Right renal cortex interstitium (tissue), 3 donors: ENCODE results near the gene TLE1. TPM values are rescaled to one million over a fixed set of nuclear protein-coding genes. Genes with fewer than 3 reads are reported as not detected.
A peak's percentile ranks its signal among the peaks of the same experiment; 100 is the strongest.
"Not testable (repeated sequence)": the region's sequence is repeated elsewhere in the genome, so short reads cannot be mapped to it uniquely, and the experiment has no call there.

Experiments
- DNase-seq, 3 donors: peaks; one replicate each; pipeline ENCODE4 v3.0.0-alpha.2; 2013; ENCODE audit warnings: low read depth in 3 of 3, low spot score in 2 of 3
- polyA plus RNA-seq, 3 donors: library from polyadenylated mRNA; unstranded; fragments of 120-200 nt; gene quantifications; one replicate each; pipeline ENCODE4 v1.2.1, GENCODE V29; 2013; ENCODE audit not compliant: insufficient read length in 3 of 3

Gene TLE1
- 10 to 100 TPM; 64.8 to 69.2 (median 65.4) TPM for polyA plus RNA-seq

GRCh38 chr9:81689343-81690175, at the start of gene TLE1:
TLE1 (minus strand) TSS chr9:81689547; CDS start chr9:81688240, 1,307 bp downstream.
- DNase-seq: peak; percentile 98 to 99 (median 98)

GRCh38 chr9:81737871-81738507, 48.6 kb upstream of the TLE1 start:
- no peak for DNase-seq

GRCh38 chr9:81730498-81730897, 41.2 kb upstream of the TLE1 start:
- not testable (repeated sequence) for DNase-seq

- no peak for DNase-seq
These were observed 39.8 kb upstream of the TLE1 start for GRCh38 chr9:81729135-81729534.

GRCh38 chr9:81724242-81724889, 35.0 kb upstream of the TLE1 start:
- DNase-seq: peak; percentile 82 to 86 (median 82)

- DNase-seq: no peak
These were observed 32.9 kb upstream of the TLE1 start for GRCh38 chr9:81722277-81722676.

GRCh38 chr9:81720450-81721086, 31.2 kb upstream of the TLE1 start:
- no peak for DNase-seq

- DNase-seq: no peak
These were observed 30.6 kb upstream of the TLE1 start for GRCh38 chr9:81719972-81720371.

GRCh38 chr9:81718244-81718643, 28.9 kb upstream of the TLE1 start:
- no peak for DNase-seq

GRCh38 chr9:81717747-81718077, 28.4 kb upstream of the TLE1 start:
- DNase-seq: no peak

- no peak for DNase-seq
These were observed 27.9 kb upstream of the TLE1 start for GRCh38 chr9:81717061-81717746.

- DNase-seq: no peak
These were observed 27.1 kb upstream of the TLE1 start for GRCh38 chr9:81716409-81716808.

- no peak for DNase-seq
These were observed 16.2 kb upstream of the TLE1 start for GRCh38 chr9:81705578-81705977.

GRCh38 chr9:81694541-81694940, 5.2 kb upstream of the TLE1 start:
- DNase-seq: no peak

GRCh38 chr9:81693671-81694378, 4.5 kb upstream of the TLE1 start:
- DNase-seq: no peak

- DNase-seq: no peak
These were observed 1.0 kb upstream of the TLE1 start for GRCh38 chr9:81690251-81690851.

- DNase-seq: not testable (repeated sequence)
These were observed 329 bp downstream of the TLE1 start for GRCh38 chr9:81689093-81689342.

GRCh38 chr9:81688262-81689092, 870 bp downstream of the TLE1 start:
- not testable (repeated sequence) for DNase-seq
